Ovary (tissue), 9 donors: ENCODE results near the gene RNF223. TPM values are rescaled to one million over a fixed set of nuclear protein-coding genes. Genes with fewer than 3 reads are reported as not detected.

Experiments used
- DNase-seq, 5 donors: peaks; one replicate each; pipeline ENCODE4 v3.0.0-alpha.2; 2019 to 2020
- H3K27ac ChIP-seq, 2 donors: fragments of 200-600 bp; one replicate each; pipeline versions ENCODE4 v1.5.1 to v1.8.0; 2019 to 2022
- H3K27me3 ChIP-seq: fragments of 200-600 bp; one replicate; pipeline ENCODE4 v1.8.0; 2022
- H3K36me3 ChIP-seq: fragments of 200-600 bp; sonication (generic); one replicate; pipeline ENCODE4 v1.5.1; 2019
- H3K4me1 ChIP-seq: one replicate; pipeline ENCODE4 v1.8.1; 2013; ENCODE audit warnings: mild to moderate bottlenecking, moderate library complexity; ENCODE audit not compliant: insufficient read depth
- H3K4me3 ChIP-seq: fragments of 200-600 bp; sonication (generic); one replicate; pipeline ENCODE4 v1.5.1; 2017
- H3K9me3 ChIP-seq, 2 donors: fragments of 200-600 bp in 1 of 2; sonication (generic) in 1 of 2; one replicate each; pipeline versions ENCODE4 v1.5.1 to v1.8.1; 2013 to 2019; ENCODE audit warnings: mild to moderate bottlenecking in 1 of 2, moderate library complexity in 1 of 2
- EP300 ChIP-seq: sonication (generic); formaldehyde crosslinking; IDR thresholded peaks from one replicate; pipeline ENCODE4 v1.6.1; 2017; ENCODE audit warnings: antibody characterized with exemption
- POLR2A ChIP-seq: fragments of 450-650 bp; IDR thresholded peaks from one replicate; pipeline ENCODE4 v1.6.1; 2017; ENCODE audit warnings: antibody characterized with exemption, mild to moderate bottlenecking, moderate library complexity
- WGBS, 3 donors: extraction: QIAGEN DNeasy Blood & Tissue Kit in 1 of 3; methylation state at CpG; one replicate each; pipeline versions ENCODE4 v1.1.5 to v1.1.7; 2013 to 2017; 5-methylcytosine and 5-hydroxymethylcytosine counted together
- intact Hi-C, 4 donors: fragments of 100-400 bp; cut with DNase I; formaldehyde crosslinking; loops; one replicate each; pipeline versions ENCODE4 v1.11.0 to v1.15.1; 2022 to 2023
- polyA plus RNA-seq, 2 donors: library from polyadenylated mRNA; stranded (reverse); fragments of 200-250 nt in 1 of 2; fragments of 350-450 nt in 1 of 2; fragmentation: Illumina TruSeq in 1 of 2; extraction: RNeasy Lipid Tissue Mini Kit (QIAGEN cat#74804) in 1 of 2; gene quantifications; one replicate each; pipeline ENCODE4 v1.2.3, GENCODE V29; 2013 to 2014
- total RNA-seq, 7 donors: library from RNA; depleted of rRNA in 2 of 7; stranded (reverse); fragments of >200 nt in 2 of 7; fragmentation: NEBNext Ultra II Directional in 3 of 7; extraction: Animal tissue kit (Norgen Biotek cat#: 25700) in 3 of 7; gene quantifications; one replicate each; pipeline versions ENCODE4 v1.1.0 to v1.2.4, GENCODE V29; 2016 to 2023
- TF ChIP-seq, protein P1 (sequence below), 3 donors: fragments of 450-650 bp in 2 of 3; fragments of 200-600 bp in 1 of 3; IDR thresholded peaks; one replicate each; pipeline versions ENCODE4 v1.5.1 to v1.8.0; 2016 to 2022; ENCODE audit warnings: antibody characterized with exemption in 3 of 3, mild to moderate bottlenecking in 1 of 3
- donor health status: DM: no; HTN: no; CAD: no; lungs with moderate emphysema.
- donor health status: DM: no; HTN: no; CAD: no.
- donor health status: Bipolar disorder and iron deficiency.
- donor health status: DM: yes; HTN: yes; CAD: no.
- donor health status: DM: no; HTN: no; CAD: no.
- donor health status: DM: yes; HTN: yes; CAD: no.

RNF223 gene
- total and polyA plus RNA-seq, 9 donors = 0.36 to 0.92 TPM; not detected in 7

DNA sequence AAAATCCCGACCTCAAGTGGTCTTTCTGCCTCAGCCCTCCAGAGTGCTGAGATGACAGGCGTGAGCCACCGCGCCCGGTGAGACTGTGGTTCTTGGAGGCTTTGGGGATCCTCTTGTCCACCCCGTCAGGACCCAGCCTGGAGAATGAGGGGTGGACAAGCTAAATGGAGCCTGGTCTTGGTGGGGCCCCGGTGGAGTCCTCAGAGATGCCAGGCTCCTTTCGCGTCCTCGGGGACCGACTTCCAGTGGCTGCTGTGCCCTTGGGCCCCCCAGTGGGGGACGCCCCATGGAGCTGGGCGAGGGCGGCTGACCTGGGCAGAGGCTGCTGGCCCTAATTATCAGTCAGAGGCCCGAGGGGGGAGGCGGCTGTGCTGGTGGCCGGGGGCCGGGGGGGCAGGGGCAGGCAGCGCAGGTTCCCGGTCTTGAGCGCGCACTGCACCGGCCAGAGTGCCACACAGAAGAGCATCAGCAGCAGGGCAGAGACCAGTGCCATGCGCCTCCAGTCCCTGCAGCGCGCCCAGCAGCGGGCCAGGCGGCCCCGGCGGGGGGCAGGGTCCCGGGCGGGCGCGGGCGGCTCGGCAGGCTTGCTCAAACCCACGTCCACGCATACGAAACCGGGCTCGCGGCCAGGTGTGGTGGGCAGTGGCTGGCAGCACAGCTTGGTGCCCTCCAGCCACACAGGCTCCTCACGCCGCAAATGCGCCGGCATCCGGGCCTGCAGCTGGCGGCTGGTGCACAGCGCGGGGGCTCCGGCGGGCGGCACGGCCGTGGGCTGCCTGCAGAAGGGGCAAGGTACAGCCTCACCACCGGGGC is 2.4 kb downstream of the RNF223 start:
- H3K27ac ChIP-seq = no peak overlapping the region
- intact Hi-C loops = no loop called here
- no peak for DNase-seq
- H3K27me3 ChIP-seq = peaks cover 3% of the 10 kb centered on the region
- no peak overlapping the region for H3K4me3 ChIP-seq
- TF ChIP-seq, protein P1, sequence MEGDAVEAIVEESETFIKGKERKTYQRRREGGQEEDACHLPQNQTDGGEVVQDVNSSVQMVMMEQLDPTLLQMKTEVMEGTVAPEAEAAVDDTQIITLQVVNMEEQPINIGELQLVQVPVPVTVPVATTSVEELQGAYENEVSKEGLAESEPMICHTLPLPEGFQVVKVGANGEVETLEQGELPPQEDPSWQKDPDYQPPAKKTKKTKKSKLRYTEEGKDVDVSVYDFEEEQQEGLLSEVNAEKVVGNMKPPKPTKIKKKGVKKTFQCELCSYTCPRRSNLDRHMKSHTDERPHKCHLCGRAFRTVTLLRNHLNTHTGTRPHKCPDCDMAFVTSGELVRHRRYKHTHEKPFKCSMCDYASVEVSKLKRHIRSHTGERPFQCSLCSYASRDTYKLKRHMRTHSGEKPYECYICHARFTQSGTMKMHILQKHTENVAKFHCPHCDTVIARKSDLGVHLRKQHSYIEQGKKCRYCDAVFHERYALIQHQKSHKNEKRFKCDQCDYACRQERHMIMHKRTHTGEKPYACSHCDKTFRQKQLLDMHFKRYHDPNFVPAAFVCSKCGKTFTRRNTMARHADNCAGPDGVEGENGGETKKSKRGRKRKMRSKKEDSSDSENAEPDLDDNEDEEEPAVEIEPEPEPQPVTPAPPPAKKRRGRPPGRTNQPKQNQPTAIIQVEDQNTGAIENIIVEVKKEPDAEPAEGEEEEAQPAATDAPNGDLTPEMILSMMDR (IDR thresholded peaks at IDR 0.05) = no peak
- TF ChIP-seq POLR2A (no peak), EP300 (no peak)
- no peaks in the 10 kb centered on the region for H3K36me3 ChIP-seq
- 82 to 88% (median 83%) methylated on average over 49 to 56 of the region's 56 CpGs for WGBS, 3 donors
- peaks cover 2% of the 10 kb centered on the region for H3K4me1 ChIP-seq
- no peaks in the 10 kb centered on the region for H3K9me3 ChIP-seq

DNA sequence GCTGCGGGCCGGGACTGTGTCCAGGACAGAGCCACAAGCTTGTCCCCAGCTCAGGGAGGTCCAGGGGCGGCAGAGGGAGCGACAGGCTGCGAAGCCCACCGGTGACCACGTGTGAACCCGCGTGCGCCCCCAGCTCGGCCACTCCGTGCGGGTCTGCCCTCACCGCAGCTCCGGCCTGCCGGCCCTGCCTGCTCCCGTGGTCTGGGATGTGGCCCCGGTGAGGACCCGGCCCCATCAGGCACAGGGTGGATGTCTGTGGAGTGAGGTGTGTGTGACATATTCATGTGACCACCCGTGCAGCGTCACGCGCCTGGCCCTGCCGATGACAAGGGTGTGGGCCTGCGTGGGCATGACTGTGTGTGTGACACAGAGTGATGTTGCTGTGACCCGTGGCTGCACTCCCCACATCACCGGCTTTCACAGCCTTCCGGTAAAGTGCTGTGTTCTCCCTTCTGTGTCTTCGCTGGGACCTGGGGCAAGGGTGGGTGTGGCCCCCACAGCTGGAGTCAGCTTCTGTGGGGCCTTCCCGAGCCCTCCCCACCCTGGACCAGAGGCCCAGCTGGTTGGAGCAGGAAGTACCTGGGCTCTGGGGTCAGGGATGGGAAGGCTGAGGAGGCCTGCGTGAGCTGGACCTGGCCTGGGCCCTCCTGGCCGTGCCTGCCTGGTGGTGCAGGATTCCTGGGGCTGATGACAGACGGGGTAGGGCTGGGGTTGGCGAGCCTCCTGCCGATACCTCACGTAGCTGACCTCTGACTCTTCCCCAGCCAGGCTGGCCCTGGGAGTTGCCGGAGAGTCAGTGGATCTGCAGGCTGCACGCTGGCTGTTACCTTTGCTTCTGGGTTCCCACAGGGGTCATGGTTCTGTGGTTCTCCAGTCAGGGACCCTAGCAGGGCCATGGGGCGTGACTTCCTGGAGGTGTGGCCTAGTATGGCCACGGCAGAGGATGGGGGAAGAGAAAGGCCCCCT is 4.1 kb downstream of the RNF223 start:
- no peak overlapping the region for H3K27ac ChIP-seq
- intact Hi-C loops = no loop called here
- no peaks in the 10 kb centered on the region for H3K36me3 ChIP-seq
- TF ChIP-seq EP300 = no peak
- TF ChIP-seq, protein P1 (IDR thresholded peaks at IDR 0.05) = no peak
- no peak for TF ChIP-seq POLR2A
- peaks cover under 1% of the 10 kb centered on the region for H3K27me3 ChIP-seq
- no peaks in the 10 kb centered on the region for H3K9me3 ChIP-seq
- WGBS, 3 donors = 54 to 69% (median 63%) methylated on average over 36 to 40 of the region's 40 CpGs
- H3K4me1 ChIP-seq = peaks cover 2% of the 10 kb centered on the region
- no peak for DNase-seq
- H3K4me3 ChIP-seq = no peak overlapping the region

DNA sequence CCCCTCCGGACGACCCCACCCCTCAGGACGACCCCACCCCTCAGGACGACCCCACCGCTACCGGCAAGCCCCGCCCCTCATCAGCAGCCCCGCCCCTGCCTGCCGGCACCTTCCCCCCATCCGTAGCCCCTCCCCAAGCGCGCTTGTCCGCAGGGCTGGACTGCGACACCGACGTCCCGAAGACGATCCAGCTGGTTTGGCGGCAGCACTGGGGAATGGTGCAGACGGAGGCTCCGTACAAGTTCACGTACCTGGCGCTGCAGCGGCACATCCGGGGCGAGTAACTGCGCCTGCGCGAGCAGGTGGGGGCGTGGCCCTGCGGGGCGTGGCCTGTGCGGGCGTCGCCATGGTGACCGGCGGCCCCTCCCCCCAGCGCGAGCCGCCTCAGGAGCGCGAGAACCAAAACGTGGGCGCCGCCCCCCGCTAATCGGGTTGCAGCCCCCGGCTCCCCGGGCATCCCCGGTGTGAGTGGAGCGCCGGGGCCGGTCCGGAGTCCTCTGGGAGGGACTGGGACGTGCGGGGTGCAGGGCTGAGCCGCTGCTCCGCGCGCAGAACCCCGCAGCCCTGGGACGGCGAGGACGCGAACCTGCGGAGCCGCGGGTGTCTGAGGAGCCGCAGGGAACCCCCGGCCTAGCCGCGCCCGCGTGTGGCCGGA is 4.9 kb downstream of the RNF223 start:
- Histone ChIP-seq H3K27ac (no peak overlapping the region), H3K36me3 (no peaks in the 10 kb centered on the region), H3K4me3 (peak overlapping the region; percentile 26), H3K27me3 (no peaks in the 10 kb centered on the region), H3K9me3 (no peaks in the 10 kb centered on the region), H3K4me1 (peaks cover 2% of the 10 kb centered on the region)
- peak; percentile 62 to 85 (median 81) for DNase-seq
- WGBS, 3 donors = 1 to 5% (median 1%) methylated on average over 27 to 75 of the region's 75 CpGs
- intact Hi-C loops = no loop called here
- TF ChIP-seq POLR2A (no peak), EP300 (no peak)
- TF ChIP-seq, protein P1 (IDR thresholded peaks at IDR 0.05) = no peak

DNA sequence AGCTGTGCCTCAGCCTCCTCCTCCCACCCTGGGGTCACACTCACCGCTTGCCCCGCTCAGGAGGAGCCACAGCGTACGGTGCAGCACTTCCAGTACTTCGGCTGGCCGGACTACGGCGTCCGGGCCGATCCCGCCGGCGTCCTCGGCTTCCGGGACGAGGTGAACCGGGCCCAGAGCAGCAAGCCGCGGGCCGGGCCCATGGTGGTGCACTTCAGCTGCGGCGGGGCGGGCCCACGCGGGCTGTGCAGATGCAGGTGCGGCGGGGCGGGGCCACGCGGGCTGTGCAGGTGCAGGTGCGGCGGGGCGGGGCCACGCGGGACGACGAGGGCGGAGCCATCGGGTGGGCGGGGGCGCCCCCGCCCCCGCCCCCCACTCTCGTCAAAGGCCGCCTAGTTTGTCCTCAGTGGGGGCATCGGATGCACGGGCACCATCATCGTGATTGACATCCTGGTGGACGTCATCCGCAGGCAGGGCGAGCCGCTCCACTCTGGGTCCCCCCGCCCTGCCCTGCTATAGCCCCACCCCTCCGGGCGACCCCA is 5.5 kb downstream of the RNF223 start:
- Histone ChIP-seq H3K36me3 (no peaks in the 10 kb centered on the region), H3K4me1 (peaks cover 3% of the 10 kb centered on the region), H3K4me3 (peak overlapping the region; percentile 26), H3K27me3 (no peaks in the 10 kb centered on the region), H3K27ac (no peak overlapping the region), H3K9me3 (no peaks in the 10 kb centered on the region)
- no peak for DNase-seq
- no peak for TF ChIP-seq EP300
- no peak for TF ChIP-seq POLR2A
- TF ChIP-seq, protein P1 (IDR thresholded peaks at IDR 0.05) = no peak
- intact Hi-C loops = no loop called here
- WGBS, 3 donors = 1 to 3% (median 2%) methylated on average over 26 to 55 of the region's 55 CpGs
